Measurements from ENCODE around the gene ZBTB8OS. TPM values are rescaled to one million over a fixed set of nuclear protein-coding genes. Genes with fewer than 3 reads are reported as not detected.

Gene ZBTB8OS
- total RNA-seq, 1 experiment from 2014 or later: 42.7 TPM

DNA sequence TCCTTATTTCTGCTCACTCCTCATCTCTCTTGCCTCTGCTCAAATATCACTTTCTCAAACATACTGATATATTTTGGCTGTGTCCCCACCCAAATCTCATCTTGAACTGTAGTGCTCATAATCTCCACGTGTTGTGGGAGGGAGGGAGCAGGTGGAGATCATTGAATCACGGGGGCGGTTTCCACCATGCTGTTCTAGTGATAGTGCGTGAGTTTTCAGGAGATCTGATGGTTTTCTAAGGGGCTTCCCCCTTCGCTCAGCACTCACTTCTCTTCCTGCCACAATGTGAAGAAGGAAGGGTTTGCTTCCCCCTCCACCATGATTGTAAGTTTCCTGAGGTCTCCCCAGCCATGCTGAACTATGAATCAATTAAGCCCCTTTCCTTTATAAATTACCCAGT, 26.6 kb downstream of the ZBTB8OS start:
- Histone ChIP-seq H2AFZ (no peak overlapping the region), H3K9me3 (ENCODE audit: insufficient read depth, low read depth) (no peaks in the 10 kb centered on the region), H3K9me2 (ENCODE audit: insufficient read depth) (no peaks in the 10 kb centered on the region), H4K20me1 (ENCODE audit: insufficient read depth) (no peaks in the 10 kb centered on the region), H3K4me1 (replicated peaks; ENCODE audit: insufficient read depth) (no peaks in the 10 kb centered on the region), H3F3A (ENCODE audit: insufficient read depth, low read depth) (peaks cover 24% of the 10 kb centered on the region), H3K27ac (no peak overlapping the region), H3K27me3 (ENCODE audit: insufficient read depth, low read depth) (no peaks in the 10 kb centered on the region), H3K4me2 (no peak overlapping the region), H3K36me3 (ENCODE audit: low read depth) (0 out of 2 replicates have a peak, but pooled peaks cover 4% of the 10 kb centered on the region), H3K4me3 (no peak overlapping the region), H3K79me2 (ENCODE audit: low read depth) (no peaks in the 10 kb centered on the region)
- no TSS peak for BruUV-seq (replicated peaks)
- CTCF ChIA-PET: no interaction called here
- no peak for DNase-seq
- intact Hi-C loops (cut with micrococcal nuclease; ENCODE audit: unreplicated experiment): no loop called here
- POLR2A ChIA-PET (ENCODE audit: unreplicated experiment): interaction anchor here (0.6 kb wide), 1 partner anchor 84 kb away, joined by 3 read pairs; the partner anchor contains the start of gene ZBTB8A
- no peak for TF ChIP-seq EZH2 (IDR thresholded peaks at IDR 0.05; ENCODE audit: low read depth)
- TF ChIP-seq CTCF (conservative IDR thresholded peaks at IDR 0.05): no peak

GRCh38 chr1:32622806-32623681, 27.3 kb downstream of the ZBTB8OS start:
- no peak overlapping the region for H2AFZ ChIP-seq
- no peak overlapping the region for H3K27ac ChIP-seq
- BruUV-seq (replicated peaks): no TSS peak
- no peak overlapping the region for H3K4me3 ChIP-seq
- H3K4me2 ChIP-seq: no peak overlapping the region
- no peaks in the 10 kb centered on the region for H3K79me2 ChIP-seq (ENCODE audit: low read depth)
- no peak for DNase-seq
- H3K4me1 ChIP-seq (replicated peaks; ENCODE audit: insufficient read depth): no peaks in the 10 kb centered on the region
- H3K36me3 ChIP-seq (ENCODE audit: low read depth): no peaks in the 10 kb centered on the region
- CTCF ChIA-PET: interaction anchor here (0.6 kb wide), 1 partner anchor 103 kb away, joined by 5 read pairs; no protein-coding TSS in a partner anchor
- no peaks in the 10 kb centered on the region for H3K27me3 ChIP-seq (ENCODE audit: insufficient read depth, low read depth)
- no peaks in the 10 kb centered on the region for H4K20me1 ChIP-seq (ENCODE audit: insufficient read depth)
- no peak for TF ChIP-seq CTCF (conservative IDR thresholded peaks at IDR 0.05)
- TF ChIP-seq EZH2 (IDR thresholded peaks at IDR 0.05; ENCODE audit: low read depth): no peak
- peaks cover 24% of the 10 kb centered on the region for H3F3A ChIP-seq (ENCODE audit: insufficient read depth, low read depth)
- intact Hi-C loops (cut with micrococcal nuclease; ENCODE audit: unreplicated experiment): no loop called here
- H3K9me2 ChIP-seq (ENCODE audit: insufficient read depth): no peaks in the 10 kb centered on the region
- POLR2A ChIA-PET (ENCODE audit: unreplicated experiment): no interaction called here
- no peaks in the 10 kb centered on the region for H3K9me3 ChIP-seq (ENCODE audit: insufficient read depth, low read depth)

DNA sequence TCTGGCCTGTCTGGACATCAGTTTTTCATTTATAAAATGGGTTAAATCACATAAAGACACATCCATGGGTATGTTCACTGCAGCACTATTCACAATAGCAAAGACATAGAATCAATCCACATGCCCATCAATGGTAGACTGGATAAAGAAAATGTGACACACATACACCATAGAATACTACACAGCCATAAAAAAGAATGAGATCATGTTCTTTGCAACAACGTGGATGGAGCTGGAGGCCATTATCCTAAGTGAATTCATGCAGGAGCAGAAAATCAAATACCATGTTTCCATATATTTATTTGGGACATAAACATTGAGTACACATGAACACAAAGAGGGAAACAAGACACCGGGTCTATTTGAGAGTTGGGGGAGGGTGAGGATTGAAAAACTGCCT, 28.1 kb downstream of the ZBTB8OS start:
- Histone ChIP-seq H3K79me2 (ENCODE audit: low read depth) (no peaks in the 10 kb centered on the region), H2AFZ (no peak overlapping the region), H3K9me2 (ENCODE audit: insufficient read depth) (no peaks in the 10 kb centered on the region), H3K9me3 (ENCODE audit: insufficient read depth, low read depth) (no peaks in the 10 kb centered on the region), H3K4me3 (no peak overlapping the region), H3F3A (ENCODE audit: insufficient read depth, low read depth) (peaks cover 24% of the 10 kb centered on the region), H4K20me1 (ENCODE audit: insufficient read depth) (no peaks in the 10 kb centered on the region), H3K36me3 (ENCODE audit: low read depth) (no peaks in the 10 kb centered on the region), H3K4me1 (replicated peaks; ENCODE audit: insufficient read depth) (no peaks in the 10 kb centered on the region), H3K4me2 (no peak overlapping the region), H3K27ac (no peak overlapping the region), H3K27me3 (ENCODE audit: insufficient read depth, low read depth) (no peaks in the 10 kb centered on the region)
- POLR2A ChIA-PET (ENCODE audit: unreplicated experiment): no interaction called here
- intact Hi-C loops (cut with micrococcal nuclease; ENCODE audit: unreplicated experiment): no loop called here
- TF ChIP-seq CTCF (conservative IDR thresholded peaks at IDR 0.05): no peak
- TF ChIP-seq EZH2 (IDR thresholded peaks at IDR 0.05; ENCODE audit: low read depth): no peak
- no peak for DNase-seq
- CTCF ChIA-PET: no interaction called here
- no TSS peak for BruUV-seq (replicated peaks)

Measured in PC-9 (cell line).